ENCODE results near the gene ENTPD7.
A peak's percentile ranks its signal among the peaks of the same experiment; 100 is the strongest.

The ENTPD7 gene

DNA sequence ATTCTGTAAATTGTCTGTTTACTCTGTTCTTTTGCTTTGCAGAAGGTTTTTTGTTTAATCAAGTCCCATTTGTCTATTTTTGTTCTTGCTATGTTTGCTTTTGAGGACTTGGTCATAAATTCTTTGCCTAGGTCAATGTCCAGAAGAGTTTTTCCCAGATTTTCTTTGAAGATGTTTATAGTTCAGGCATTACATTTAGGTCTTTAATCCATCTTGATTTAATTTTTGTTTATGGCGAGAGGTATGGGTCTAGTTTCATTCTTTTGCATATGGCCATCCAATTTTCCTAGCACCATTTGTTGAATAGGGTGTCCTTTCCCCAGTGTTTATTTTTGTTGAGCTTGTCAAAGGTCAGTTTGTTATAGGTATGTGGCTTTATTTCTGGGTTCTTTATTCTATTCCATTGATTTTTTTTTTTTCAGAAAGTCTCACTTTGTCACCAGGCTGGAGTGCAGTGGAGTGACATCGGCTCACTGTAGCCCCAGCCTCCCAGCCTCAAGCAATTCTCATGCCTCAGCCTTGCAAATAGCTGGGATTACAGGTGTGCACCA is 11.6 kb upstream of the ENTPD7 start:
- DNase-seq: no peak

DNA sequence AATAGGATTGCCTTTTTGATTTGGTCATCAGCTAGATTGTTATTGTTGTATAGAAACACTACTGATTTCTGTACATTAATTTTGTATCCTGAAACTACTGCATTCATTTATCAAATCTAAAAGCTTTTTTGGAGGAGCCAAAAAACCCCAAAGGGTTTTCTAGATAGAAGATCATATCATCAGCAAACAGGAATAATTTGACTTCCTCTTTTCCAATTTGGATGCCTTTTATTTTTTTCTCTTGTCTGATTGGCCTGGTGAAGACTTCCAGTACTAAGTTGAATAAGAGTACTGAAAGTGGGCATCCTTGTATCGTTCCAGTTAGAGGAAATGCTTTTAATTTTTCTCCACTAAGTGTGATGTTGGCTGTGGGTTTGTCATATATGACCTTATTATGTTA is 10.6 kb upstream of the ENTPD7 start:
- DNase-seq: peak in 2 of 4 experiments; percentile 26 to 32

DNA sequence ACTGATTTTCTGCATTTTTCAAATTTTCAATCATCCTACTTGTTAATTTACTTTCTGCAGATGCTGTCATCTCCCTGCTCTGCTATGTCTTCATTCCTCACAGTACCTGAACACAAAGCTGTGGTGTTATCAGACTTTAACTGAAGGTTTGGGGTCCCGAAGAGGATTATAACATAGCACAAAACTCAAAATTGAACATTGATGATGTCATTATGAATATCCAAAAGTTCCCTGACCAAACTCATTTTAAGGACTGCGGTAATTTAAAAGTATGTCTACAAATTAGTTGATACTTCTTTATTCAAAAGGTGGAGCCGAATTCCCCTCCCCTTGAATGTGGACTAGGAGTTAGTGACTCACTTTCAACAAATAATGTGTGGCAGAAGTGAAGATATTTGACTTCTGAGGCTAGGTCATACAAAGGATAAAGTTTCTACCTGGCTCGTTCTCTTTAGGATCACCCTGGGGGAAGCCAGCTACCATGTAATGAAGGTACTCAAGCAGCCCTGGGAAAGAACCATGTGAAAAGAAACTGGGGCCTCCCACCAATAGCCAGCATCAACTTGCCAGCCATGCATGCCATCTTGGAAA is 6.4 kb upstream of the ENTPD7 start:
- no peak for DNase-seq

DNA sequence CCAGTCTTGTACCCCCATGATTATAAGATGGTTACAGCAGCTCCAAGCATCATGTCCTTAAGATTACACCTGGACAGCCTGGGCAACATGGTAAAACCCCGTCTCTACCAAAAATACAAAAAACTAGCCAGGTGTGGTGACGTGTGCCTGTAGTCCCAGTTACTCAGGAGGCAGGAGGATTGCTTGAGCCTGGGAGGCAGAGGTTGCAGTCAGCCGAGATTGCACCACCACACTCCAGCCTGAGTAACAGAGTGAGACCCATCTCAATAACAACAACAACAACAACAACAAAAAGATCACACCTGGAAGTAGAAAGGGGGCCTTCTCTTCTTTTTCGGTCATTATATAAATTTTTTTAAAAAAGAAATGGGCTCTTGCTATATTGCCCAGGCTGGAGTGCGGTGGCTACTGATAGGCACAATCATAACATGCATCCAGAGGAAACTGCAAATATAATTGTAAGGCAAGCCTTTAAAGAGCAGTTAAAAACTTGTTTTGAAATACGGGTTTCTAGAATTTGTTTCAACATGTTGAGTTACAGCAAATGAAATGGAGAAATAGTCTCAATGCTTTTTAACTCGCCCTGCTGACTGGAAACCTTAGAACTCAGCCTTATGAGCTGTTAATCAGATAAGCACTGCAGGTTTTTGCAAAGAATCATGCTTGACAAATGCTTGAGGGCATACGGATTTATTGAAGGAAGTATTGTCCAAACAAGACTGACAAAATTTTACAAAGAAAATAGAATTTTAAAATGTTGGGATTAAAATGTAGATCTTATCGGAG is 4.7 kb upstream of the ENTPD7 start:
- DNase-seq: no peak

DNA sequence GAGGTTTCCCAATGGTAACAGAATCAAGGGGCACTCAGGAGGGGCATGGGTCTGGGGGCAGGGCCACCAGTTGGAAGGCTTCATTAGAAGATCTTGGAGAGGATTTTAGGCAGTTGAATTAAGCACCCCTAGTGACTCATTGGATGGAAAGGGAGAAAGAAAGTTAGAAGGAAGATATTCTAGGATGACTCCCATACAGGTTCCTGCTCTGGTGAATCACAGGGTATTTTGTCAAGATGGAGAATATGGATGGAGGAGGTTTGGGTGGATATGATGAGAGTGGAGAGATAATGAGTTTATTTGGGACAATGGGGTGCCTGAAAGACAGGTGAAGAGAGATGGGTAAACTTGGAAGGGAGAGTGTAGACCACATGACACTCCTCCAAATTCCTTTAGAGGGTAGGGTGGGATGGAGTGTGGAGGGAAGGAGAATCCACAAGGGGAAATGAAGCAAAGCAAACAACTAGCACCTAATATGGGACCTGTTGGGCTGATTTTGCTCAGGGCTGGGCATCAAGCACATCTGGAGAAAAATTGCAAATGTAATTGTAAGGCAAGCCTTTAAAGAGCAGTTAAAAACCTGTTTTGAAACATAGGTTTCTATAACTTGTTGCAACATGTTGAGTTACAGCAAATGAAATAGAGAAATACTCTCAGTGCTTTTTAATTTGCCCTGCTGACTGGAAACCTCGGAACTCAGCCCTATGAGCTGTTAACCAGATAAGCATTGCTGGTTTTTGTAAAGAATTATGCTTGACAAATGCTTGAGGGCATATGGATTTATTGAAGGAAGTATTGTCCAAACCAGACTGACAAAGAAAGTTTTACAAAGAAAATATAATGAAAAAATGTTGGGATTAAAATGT is 2.9 kb upstream of the ENTPD7 start:
- DNase-seq: peak in 3 of 4 experiments; percentile 3 to 46 (median 37)

DNA sequence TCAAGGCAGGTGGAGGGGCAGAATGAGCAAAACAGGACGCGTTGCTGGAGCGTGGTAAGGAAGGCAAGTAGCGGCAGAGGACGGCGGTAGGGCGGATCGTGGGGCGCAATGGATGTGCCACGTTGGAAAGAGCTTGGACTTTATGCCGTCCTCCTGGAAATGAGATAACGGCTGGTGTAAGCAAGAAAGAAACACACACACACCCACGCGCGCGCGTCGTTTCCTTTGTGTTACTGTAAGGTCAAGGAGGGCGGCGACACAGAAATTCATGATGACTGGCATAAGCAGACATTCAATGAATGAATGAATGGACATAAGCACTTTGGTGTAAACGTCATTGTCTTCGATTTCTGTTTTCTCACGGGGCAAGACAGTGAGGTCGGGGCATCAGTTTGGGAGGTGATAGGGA is 683 bp upstream of the ENTPD7 start:
- DNase-seq: peak; percentile 84 to 92 (median 92)

DNA sequence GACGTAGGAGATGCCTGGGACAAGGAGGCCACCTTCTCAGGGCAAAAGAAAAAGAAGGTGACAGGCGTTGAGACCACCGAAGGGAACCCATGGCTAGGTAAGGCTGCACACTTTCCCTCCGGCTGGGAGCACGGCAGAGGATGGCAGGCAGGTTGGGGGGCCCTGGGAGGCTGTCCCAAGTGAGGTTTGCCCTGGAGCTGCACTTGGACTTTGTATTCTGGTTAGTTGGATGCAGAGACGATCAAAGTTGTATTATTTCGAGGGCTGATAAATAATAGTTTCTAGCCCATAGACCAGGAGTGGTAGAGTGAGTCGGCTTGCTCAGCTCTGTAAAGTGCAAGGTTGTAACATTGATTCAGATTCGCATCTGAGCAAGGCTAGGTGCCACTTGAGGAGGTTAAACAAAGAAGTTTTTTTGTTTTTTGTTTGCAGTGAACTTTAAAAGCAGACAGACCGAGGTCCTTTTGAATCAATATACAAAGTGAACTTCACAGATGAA is 608 bp downstream of the ENTPD7 start:
- no peak for DNase-seq

DNA sequence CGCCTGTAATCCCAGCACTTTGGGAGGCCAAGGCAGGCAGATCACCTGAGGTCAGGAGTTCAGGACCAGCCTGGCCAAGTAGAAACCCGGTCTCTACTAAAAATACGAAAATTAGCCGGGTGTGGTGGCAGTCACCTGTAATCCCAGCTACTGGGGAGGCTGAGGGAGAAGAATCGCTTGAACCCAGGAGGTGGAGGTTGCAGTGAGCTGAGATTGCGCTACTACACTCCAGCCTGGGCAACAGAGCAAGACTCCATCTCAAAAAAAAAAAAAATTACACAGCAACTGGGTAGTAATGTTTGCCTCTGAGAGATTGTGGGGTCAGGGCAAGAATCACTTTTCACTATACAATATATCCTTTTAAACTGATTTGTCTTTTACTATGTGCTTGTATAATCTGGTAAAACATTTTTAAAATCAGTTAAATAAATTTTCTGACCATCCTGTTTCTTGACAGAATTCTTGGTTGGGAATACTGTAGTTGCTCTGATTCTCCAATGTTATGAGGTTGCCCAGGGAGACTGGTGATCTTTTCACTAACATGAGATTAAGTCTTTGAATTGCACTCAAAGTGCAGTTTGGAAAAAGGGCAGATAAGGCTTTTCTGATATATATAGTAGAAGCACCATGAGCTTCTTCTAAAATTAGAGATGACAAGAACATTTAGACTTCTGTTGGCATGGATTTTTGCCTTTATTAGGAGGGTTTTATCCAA is 1.5 kb downstream of the ENTPD7 start:
- no peak for DNase-seq

DNA sequence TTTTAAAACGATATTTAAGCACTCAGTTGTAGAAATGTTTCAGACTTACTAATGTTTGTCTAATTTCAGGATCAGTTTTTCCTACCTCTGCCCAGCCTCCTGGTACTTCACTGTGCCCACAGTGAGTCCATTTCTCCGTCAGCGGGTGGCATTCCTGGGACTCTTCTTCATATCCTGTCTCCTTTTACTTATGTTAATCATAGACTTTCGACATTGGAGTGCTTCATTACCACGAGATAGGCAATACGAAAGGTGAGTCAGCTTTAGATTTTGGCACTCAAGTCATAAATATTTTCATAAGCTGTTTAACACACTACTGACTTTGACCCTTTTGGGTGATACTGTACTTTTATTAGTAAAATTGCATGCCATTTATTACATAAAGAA is 2.1 kb downstream of the ENTPD7 start:
- DNase-seq: no peak

DNA sequence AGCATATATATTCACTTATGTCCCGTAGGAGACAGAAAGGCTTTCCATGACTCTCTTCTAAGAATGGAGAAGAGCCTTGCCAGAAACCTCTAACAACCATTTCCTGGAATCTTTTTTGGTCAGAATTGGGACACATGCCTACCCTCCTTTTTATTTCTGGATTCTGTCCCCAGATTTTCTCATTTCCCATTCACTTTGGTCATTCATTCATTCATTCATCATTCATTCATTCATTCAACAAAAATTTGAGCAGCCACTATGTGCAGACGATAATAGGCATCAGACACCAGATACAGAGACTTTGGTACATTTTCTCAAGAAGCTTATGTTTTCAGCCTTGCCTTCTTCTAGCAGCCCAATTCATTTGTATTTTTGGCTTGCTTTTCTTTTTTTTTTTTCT is 6.0 kb downstream of the ENTPD7 start:
- DNase-seq: no peak

DNA sequence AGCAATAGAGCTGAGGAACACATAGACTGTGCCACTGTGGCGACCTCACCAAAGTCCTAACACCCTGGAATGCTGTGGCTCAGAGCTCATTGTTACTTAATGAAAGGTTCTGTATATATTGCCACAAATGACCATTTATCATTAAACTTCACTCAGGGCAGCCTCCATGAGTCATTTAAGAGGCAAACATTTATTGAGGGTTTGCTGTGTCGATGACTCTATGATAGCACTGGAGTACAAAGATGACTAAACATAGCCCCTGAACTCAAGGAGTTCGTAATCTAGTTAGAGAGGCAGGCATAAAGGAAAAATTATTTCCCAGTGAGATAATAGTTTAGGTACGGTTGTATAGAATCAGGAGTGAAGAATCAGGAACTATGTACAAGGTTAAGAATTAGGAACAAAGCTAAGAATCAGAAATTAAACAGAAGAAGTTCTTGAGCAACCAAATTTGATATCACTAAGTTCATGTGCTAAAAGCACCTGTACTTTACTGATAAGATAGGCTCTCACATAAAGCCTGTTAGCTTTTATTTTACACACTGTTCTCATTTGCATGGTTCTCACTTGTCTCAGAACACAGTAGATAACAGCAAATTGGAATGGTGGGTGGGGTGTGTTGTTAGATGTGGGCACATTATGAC is 7.9 kb downstream of the ENTPD7 start:
- DNase-seq: no peak

DNA sequence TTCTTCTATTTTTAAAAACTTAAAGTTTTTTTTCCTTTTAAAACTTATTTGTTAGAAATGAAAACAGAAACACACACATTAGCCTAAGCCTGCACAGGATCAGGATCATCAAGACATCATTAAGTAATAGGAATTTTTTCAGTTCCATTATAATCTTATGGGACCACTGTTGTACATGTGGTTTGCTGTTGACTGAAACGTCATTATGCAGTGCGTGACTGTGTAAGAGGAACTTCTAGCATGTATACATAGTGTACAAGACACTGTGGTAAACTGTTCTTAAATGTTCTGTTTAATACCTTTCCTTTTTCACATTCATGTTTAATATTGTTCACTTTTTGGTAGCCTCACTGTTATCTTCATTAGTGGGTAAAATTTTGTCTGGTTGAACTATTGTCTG is 12.1 kb downstream of the ENTPD7 start:
- DNase-seq: peak; percentile 14 to 51 (median 36)

DNA sequence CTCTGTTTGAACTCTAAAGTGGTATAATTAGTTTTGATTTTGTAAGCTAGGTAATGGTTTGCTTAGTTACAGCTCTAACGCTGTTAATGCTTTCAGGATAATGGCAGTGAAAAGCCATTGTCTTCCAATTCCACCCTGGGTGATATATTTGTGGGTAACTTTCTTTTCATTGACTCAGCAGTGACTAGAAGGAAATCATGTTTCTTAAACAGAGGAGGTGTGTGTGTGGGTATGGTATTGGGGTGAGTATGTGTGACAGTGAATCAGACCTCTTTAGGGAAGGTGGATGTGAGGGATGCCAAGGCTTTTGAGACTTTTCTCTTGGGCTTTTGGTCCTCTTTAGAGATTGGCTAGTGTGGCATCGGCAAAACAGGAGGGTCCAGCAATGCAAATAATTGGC is 13.6 kb downstream of the ENTPD7 start:
- peak; percentile 8 to 45 (median 27) for DNase-seq

DNA sequence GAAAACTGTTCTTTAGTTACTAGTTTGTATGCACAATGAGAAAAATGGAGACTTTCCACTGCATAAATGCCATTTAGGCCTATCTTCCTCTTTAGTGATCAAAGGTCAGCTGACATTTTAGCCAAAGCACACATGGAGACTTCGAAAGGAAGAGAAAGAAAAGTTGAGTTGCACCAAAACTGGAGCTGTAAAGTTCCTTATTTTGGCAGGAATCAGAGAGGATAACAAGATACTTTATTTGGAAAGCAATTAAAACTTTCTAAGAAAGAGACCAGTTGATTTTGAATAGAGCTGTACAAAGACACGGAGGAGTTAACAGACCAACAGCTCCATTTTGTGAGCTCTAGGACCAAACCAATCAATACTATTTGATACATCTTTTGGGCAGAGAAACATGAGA is 14.2 kb downstream of the ENTPD7 start:
- DNase-seq: peak; percentile 27 to 72 (median 51)

DNA sequence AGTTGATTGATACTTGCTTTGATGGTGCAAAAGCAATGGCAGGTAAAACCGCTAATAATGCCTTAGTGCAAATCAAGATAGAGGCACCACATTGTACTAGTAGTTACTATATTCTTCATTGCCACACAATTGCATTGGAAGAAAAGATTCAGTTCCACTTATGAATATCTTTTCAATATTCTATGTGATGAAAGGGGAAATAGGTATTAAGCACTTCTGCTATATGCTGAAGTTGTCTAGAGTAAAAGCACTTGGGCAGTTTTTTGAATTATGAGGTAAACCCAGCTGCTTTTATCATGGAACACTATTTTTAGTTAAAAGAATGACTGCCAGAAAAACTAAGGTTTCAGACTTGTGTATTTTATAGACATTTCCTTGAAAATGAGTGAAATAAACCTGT is 15.5 kb downstream of the ENTPD7 start:
- DNase-seq: peak; percentile 10 to 73 (median 42)

DNA sequence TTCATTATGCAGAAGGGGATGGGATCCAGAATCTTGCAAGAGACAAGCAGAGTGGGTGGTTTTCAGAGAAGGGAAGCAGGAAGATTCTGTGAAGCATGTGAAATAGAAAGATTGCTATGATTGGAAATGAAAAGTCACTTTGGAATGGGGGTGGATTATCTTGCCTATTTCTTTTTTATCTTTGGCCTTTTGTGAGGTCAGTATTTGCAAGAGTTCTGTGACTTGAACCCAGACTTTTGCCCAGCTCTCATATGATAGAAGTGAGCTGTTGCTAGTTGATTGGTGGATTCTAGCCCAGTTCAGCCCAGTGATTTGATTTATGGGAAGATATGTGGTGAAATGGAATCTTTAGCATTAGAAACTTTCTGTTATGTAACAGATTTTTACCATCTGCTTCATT is 17.1 kb downstream of the ENTPD7 start:
- peak; percentile 28 to 68 (median 56) for DNase-seq

DNA sequence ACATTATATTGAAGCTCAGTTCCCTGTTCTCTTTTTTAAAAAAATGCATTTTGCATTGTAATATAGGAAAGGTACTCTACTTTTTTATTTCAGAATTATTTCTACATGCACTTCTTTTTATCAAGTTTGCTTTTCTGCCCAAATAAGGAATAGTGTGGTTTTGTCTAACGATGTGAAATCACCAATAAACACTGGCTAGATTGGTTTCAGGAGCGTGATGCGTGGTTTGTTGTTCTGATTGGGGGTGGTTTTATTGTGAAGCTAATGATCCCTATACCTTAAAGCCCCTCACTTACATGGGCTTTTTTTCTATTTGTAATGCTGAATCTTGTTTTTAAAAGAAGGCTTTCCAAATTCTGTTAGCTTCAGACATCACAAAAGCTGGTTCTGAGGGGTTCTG is 17.6 kb downstream of the ENTPD7 start:
- DNase-seq: no peak

DNA sequence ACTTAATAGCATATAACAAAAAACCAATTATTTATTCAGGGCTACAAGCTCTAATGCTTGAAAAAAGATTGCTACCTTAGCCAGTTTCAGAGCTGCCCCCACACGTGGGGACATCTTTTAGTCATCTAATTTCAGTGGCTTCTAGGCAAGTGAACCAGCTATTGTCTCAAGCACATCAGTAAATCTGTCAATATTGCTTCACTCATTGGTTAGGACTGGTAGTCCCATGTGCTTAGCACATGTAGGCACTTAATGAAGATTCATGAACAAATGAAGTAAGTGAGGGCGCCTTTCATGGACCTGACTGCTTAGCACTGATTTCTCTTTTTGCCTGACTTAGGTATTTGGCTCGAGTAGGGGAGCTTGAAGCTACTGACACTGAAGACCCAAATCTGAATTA is 19.6 kb downstream of the ENTPD7 start:
- DNase-seq: no peak

DNA sequence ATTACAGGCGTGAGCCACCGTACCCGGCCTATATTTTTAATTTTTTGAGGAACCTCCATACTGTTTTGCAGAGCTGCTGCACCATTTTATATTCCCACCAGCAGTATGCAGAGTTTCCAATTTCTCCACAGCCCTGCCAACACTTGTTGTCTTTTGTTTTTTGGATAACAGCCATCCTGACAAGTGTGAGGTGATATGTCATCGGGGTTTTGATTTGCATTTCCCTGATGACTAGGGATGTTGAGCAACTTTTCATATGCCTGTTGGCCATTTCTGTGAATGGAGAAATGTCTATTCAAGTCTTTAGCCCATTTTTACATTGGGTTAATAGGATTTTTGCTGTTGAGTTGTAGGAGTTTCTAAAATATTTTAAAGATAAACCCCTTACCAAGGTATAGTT is 22.2 kb downstream of the ENTPD7 start:
- DNase-seq: peak; percentile 12 to 64 (median 28)

DNA sequence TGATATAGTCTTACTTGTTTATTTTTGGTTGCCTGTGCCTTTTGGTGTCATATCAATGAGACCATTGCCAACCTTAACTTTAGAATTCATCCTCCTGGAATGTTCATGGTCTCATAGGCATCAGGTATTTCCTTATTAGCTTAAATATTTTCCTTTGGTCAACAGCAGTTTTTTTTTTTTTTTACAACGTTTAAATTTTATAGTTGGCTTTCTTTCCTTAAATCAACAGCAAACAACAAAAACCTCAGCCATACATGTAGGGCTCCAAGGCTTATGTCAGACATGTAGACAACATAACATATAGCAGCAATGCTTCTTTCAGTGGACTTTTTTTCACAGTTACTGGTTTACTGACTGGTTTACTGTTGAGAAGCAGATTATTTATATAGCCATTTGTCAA is 22.7 kb downstream of the ENTPD7 start:
- no peak for DNase-seq

DNA sequence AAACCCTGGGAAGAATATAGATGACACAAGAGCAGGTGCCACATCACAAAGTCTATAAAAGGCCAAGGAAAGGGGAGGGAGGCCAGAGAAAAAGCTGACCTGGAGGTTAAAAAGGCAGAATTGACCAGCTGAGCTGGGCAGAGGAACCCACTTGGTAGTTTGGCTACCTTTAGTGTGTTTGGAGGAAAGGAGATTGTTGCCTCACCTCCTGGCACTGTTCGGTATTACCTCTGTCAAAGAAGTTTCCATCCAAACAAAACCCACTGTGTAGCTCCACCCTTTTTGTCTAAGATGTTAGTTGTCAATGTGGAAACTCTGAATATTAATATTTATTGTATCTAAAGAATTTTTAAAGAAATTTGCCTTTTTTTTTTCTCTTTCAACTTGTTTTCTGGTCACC is 23.4 kb downstream of the ENTPD7 start:
- DNase-seq: no peak

DNA sequence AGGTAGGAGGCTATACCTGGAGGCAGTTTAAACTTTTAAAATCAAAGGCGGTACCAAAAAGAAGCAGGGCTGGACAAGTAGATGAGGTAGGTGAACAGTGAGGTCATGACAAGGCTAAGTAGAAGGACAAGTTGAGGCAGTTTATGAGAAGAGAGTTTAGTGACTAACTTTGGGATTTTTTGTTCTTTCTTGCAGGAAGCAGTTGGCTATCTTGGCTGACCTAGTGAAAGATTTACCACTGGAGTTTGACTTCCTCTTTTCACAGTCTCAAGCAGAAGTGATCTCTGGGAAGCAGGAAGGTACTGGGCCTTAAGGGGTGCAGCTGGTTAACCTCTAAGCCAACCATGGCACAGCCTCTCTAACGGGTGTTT is 26.3 kb downstream of the ENTPD7 start:
- DNase-seq: peak; percentile 72 to 92 (median 84)

Data from suppressor macrophage (primary cell).